GM23338 (cell line): Measurements from ENCODE around the gene CXCR5. TPM values are rescaled to one million over a fixed set of nuclear protein-coding genes. Genes with fewer than 3 reads are reported as not detected.

ENCODE experiments used
- ATAC-seq: fragments of 200-7000 bp; cut with Tn5 transposase; 3 replicates; pipeline ENCODE4 v1.9.1; 2020
- DNase-seq: peaks from one replicate; pipeline ENCODE4 v3.0.0-alpha.2; 2015; ENCODE audit warnings: low spot score
- H2AFZ ChIP-seq: fragments of 200-600 bp; sonication (generic); 2 replicates; pipeline ENCODE4 v1.8.0; 2016; ENCODE audit warnings: antibody characterized with exemption, mild to moderate bottlenecking, moderate library complexity
- H3F3A ChIP-seq: fragments of 200-600 bp; sonication (generic); replicated peaks from 2 replicates; pipeline ENCODE4 v1.8.0; 2017; ENCODE audit warnings: antibody characterized with exemption, mixed run types, low read depth
- H3K27ac ChIP-seq: fragments of 200-600 bp; sonication (generic); 2 replicates; pipeline ENCODE4 v1.6.1; 2016; ENCODE audit warnings: low read depth
- H3K27me3 ChIP-seq: fragments of 200-600 bp; sonication (generic); 2 replicates; pipeline ENCODE4 v1.8.0; 2016; ENCODE audit warnings: mild to moderate bottlenecking, mixed run types, moderate library complexity; ENCODE audit not compliant: insufficient read depth
- H3K36me3 ChIP-seq: fragments of 200-600 bp; sonication (generic); 2 replicates; pipeline ENCODE4 v1.8.0; 2016; ENCODE audit warnings: mild to moderate bottlenecking; ENCODE audit not compliant: insufficient read depth
- H3K4me1 ChIP-seq: fragments of 200-600 bp; sonication (generic); 2 replicates; pipeline ENCODE4 v1.8.0; 2016; ENCODE audit warnings: mild to moderate bottlenecking, moderate library complexity; ENCODE audit not compliant: insufficient read depth
- H3K4me2 ChIP-seq: fragments of 200-600 bp; sonication (generic); 2 replicates; pipeline ENCODE4 v1.7.1; 2017; ENCODE audit warnings: mixed run types
- H3K4me3 ChIP-seq: fragments of 200-600 bp; sonication (generic); 2 replicates; pipeline ENCODE4 v1.6.1; 2016; ENCODE audit warnings: mixed run types
- H3K79me2 ChIP-seq: fragments of 200-600 bp; sonication (generic); replicated peaks from 2 replicates; pipeline ENCODE4 v1.8.0; 2017; ENCODE audit warnings: mild to moderate bottlenecking; ENCODE audit not compliant: insufficient read depth
- H3K9me2 ChIP-seq: fragments of 200-600 bp; sonication (generic); 2 replicates; pipeline ENCODE4 v1.8.0; 2017; ENCODE audit not compliant: insufficient read depth
- H4K20me1 ChIP-seq: fragments of 200-600 bp; sonication (generic); replicated peaks from 2 replicates; pipeline ENCODE4 v1.8.0; 2017; ENCODE audit warnings: mild to moderate bottlenecking; ENCODE audit not compliant: insufficient read depth
- H3K27ac Mint-ChIP-seq: 2 replicates; pipeline ENCODE4 v1.8.0; 2020; ENCODE audit warnings: inconsistent platforms, mild to moderate bottlenecking, moderate library complexity, mixed read lengths
- H3K27me3 Mint-ChIP-seq: 3 replicates; pipeline ENCODE4 v1.8.0; 2022; ENCODE audit warnings: low read depth, mild to moderate bottlenecking, moderate library complexity, mixed read lengths, inconsistent platforms; ENCODE audit not compliant: insufficient read depth, poor library complexity
- H3K36me3 Mint-ChIP-seq: 3 replicates; pipeline ENCODE4 v1.8.0; 2021; ENCODE audit warnings: low read depth, mild to moderate bottlenecking, inconsistent platforms, moderate library complexity, mixed read lengths
- H3K4me1 Mint-ChIP-seq: 3 replicates; pipeline ENCODE4 v1.8.0; 2020; ENCODE audit warnings: mild to moderate bottlenecking, inconsistent platforms, mixed read lengths
- H3K4me3 Mint-ChIP-seq: 3 replicates; pipeline ENCODE4 v1.8.0; 2021; ENCODE audit warnings: moderate library complexity, mild to moderate bottlenecking, inconsistent platforms, mixed read lengths
- H3K9me3 Mint-ChIP-seq: 3 replicates; pipeline ENCODE4 v1.8.0; 2020; ENCODE audit warnings: moderate library complexity, mild to moderate bottlenecking, inconsistent platforms, mixed read lengths
- ETS1 ChIP-seq: IDR thresholded peaks from 2 replicates; pipeline ENCODE4 v1.6.1; 2016; ENCODE audit warnings: antibody characterized with exemption
- POLR2AphosphoS5 ChIP-seq: IDR thresholded peaks from 2 replicates; pipeline ENCODE4 v1.6.1; 2016; ENCODE audit warnings: antibody characterized with exemption, low read depth
- STAT1 ChIP-seq: IDR thresholded peaks from one replicate; pipeline ENCODE4 v1.6.1; 2016; ENCODE audit warnings: antibody characterized with exemption; ENCODE audit not compliant: unreplicated experiment
- ZNF114 ChIP-seq: fragments of 250-450 bp; sonication (Bioruptor Pico); IDR thresholded peaks from 2 replicates; pipeline ENCODE4 v1.5.0; 2020; ENCODE audit warnings: mild to moderate bottlenecking, moderate library complexity
- ZNF462 ChIP-seq: fragments of 250-450 bp; sonication (Bioruptor Pico); IDR thresholded peaks from 2 replicates; pipeline ENCODE4 v1.5.0; 2020; ENCODE audit warnings: mild to moderate bottlenecking, moderate library complexity
- polyA plus RNA-seq: library from polyadenylated mRNA; unstranded; fragments of >200 nt; fragmentation: Nextera tagmentation; extraction: Ambion mirVana; gene quantifications from 2 replicates; pipeline ENCODE4 v1.2.1, GENCODE V29; 2016
- total RNA-seq: library from RNA; depleted of rRNA; stranded (reverse); fragments of >200 nt; shearing (Covaris generic); gene quantifications from 2 replicates; pipeline ENCODE4 v1.2.3, GENCODE V29; 2014
- TF ChIP-seq, protein P1 (sequence below): IDR thresholded peaks from one replicate; pipeline ENCODE4 v1.6.1; 2018; ENCODE audit warnings: antibody characterized with exemption; ENCODE audit not compliant: unreplicated experiment

The CXCR5 gene
- total and polyA plus RNA-seq, 2 experiments from 2014 or later, result 0.18 TPM; not detected in 1

- ATAC-seq (peak; percentile 11), DNase-seq (no peak)
- 0 out of 2 replicates have a peak, but pooled peaks cover 3% of the 10 kb centered on the region for H3F3A ChIP-seq
- no peaks in the 10 kb centered on the region for H3K36me3 ChIP-seq
- H3K4me2 ChIP-seq, result no peak overlapping the region
- no peaks in the 10 kb centered on the region for H3K79me2 ChIP-seq
- no peaks in the 10 kb centered on the region for H4K20me1 ChIP-seq
- H3K27ac ChIP-seq, result no peak overlapping the region
- H3K4me1 ChIP-seq, result peaks cover 6% of the 10 kb centered on the region
- TF ChIP-seq, protein P1, sequence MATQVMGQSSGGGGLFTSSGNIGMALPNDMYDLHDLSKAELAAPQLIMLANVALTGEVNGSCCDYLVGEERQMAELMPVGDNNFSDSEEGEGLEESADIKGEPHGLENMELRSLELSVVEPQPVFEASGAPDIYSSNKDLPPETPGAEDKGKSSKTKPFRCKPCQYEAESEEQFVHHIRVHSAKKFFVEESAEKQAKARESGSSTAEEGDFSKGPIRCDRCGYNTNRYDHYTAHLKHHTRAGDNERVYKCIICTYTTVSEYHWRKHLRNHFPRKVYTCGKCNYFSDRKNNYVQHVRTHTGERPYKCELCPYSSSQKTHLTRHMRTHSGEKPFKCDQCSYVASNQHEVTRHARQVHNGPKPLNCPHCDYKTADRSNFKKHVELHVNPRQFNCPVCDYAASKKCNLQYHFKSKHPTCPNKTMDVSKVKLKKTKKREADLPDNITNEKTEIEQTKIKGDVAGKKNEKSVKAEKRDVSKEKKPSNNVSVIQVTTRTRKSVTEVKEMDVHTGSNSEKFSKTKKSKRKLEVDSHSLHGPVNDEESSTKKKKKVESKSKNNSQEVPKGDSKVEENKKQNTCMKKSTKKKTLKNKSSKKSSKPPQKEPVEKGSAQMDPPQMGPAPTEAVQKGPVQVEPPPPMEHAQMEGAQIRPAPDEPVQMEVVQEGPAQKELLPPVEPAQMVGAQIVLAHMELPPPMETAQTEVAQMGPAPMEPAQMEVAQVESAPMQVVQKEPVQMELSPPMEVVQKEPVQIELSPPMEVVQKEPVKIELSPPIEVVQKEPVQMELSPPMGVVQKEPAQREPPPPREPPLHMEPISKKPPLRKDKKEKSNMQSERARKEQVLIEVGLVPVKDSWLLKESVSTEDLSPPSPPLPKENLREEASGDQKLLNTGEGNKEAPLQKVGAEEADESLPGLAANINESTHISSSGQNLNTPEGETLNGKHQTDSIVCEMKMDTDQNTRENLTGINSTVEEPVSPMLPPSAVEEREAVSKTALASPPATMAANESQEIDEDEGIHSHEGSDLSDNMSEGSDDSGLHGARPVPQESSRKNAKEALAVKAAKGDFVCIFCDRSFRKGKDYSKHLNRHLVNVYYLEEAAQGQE, result no peak
- TF ChIP-seq ZNF462 (CRISPR knock-in tag) (no peak), ETS1 (no peak), ZNF114 (CRISPR knock-in tag) (no peak), STAT1 (no peak), POLR2AphosphoS5 (no peak)
- no peaks in the 10 kb centered on the region for H3K27me3 ChIP-seq
- no peaks in the 10 kb centered on the region for H3K36me3 Mint-ChIP-seq
- peaks cover 29% of the 10 kb centered on the region for H3K4me1 Mint-ChIP-seq
- H3K9me3 Mint-ChIP-seq, result no peaks in the 10 kb centered on the region; the same call in 2 of the 3 replicates
- peaks cover 29% of the 10 kb centered on the region for H3K27me3 Mint-ChIP-seq
- H3K9me2 ChIP-seq, result no peaks in the 10 kb centered on the region
- no peak overlapping the region for H3K4me3 Mint-ChIP-seq
- H3K27ac Mint-ChIP-seq, result peak overlapping the region; percentile 43; the same call in 1 of the 2 replicates
- peak overlapping the region; percentile 89 for H2AFZ ChIP-seq
- H3K4me3 ChIP-seq, result no peak overlapping the region
Observed at GRCh38 chr11:118887206-118887605, 3.5 kb downstream of the CXCR5 start.
